Measurements from ENCODE around the gene PCDHGB5.

The PCDHGB5 gene

DNA sequence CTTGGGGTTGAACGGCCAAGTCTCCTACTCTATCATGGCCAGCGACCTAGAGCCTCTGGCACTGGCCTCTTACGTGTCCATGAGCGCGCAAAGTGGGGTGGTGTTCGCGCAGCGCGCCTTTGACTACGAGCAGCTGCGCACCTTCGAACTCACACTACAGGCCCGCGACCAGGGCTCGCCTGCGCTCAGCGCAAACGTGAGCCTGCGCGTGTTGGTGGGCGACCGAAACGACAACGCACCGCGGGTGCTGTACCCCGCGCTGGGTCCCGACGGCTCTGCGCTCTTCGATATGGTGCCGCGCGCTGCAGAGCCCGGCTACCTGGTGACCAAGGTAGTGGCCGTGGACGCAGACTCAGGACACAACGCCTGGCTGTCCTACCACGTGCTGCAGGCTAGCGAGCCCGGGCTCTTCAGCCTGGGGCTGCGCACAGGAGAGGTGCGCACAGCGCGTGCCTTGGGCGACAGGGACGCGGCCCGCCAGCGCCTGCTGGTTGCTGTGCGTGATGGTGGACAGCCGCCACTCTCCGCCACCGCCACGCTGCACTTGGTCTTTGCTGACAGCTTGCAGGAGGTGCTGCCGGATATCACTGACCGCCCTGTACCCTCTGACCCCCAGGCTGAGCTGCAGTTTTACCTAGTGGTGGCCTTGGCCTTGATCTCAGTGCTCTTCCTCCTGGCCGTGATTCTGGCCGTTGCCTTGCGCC lies 2.0 kb downstream of the PCDHGB5 start:
- H3K9me3 Mint-ChIP-seq, result peaks cover 63% of the 10 kb centered on the region
- H3K36me3 Mint-ChIP-seq (ENCODE audit: low read depth), result peaks cover 48% of the 10 kb centered on the region
- H3K4me1 Mint-ChIP-seq, result no peaks in the 10 kb centered on the region
- TF ChIP-seq, protein P1, sequence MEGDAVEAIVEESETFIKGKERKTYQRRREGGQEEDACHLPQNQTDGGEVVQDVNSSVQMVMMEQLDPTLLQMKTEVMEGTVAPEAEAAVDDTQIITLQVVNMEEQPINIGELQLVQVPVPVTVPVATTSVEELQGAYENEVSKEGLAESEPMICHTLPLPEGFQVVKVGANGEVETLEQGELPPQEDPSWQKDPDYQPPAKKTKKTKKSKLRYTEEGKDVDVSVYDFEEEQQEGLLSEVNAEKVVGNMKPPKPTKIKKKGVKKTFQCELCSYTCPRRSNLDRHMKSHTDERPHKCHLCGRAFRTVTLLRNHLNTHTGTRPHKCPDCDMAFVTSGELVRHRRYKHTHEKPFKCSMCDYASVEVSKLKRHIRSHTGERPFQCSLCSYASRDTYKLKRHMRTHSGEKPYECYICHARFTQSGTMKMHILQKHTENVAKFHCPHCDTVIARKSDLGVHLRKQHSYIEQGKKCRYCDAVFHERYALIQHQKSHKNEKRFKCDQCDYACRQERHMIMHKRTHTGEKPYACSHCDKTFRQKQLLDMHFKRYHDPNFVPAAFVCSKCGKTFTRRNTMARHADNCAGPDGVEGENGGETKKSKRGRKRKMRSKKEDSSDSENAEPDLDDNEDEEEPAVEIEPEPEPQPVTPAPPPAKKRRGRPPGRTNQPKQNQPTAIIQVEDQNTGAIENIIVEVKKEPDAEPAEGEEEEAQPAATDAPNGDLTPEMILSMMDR (IDR thresholded peaks at IDR 0.05; ENCODE audit: unreplicated experiment in 3 of 3), result no peak
- H3K27ac Mint-ChIP-seq, result no peak overlapping the region
- H3K4me3 Mint-ChIP-seq, result no peak overlapping the region
- no peaks in the 10 kb centered on the region for H3K27me3 Mint-ChIP-seq (ENCODE audit: low read depth)

DNA sequence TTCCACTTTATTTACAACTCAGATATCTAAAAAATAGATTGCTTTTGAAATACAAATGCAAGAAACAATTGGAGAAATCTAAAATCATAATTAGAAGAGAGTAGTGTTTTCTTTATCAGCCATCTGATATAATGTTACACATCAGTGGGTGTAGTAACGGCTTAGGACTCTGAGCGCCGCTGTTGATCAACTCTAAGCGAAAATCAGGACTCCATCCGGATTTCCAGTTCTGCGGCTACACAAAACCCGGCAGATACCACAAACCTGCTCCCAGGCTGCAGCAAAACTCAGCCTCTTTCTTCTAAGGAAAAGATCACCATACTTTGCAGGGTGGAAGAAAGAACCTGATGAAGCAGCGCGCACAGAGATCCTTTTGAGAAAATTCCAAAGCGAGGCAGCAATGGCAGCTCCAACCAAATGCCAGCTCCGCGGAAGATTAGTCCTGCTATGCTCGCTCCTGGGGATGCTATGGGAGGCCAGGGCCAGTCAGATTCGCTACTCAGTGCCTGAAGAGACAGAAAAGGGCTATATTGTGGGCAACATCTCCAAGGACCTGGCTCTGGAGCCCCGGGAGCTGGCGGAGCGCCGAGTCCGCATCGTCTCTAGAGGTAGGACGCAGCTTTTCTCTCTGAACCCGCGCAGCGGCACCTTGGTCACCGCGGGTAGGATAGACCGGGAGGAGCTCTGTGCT lies 5.0 kb downstream of the PCDHGB5 start, which contains the start of gene PCDHGA9:
PCDHGA9 (plus strand) TSS at position 226 of the 691 bp plus-strand sequence; CDS start at position 401, 175 bp downstream.
- no peaks in the 10 kb centered on the region for H3K4me1 Mint-ChIP-seq

DNA sequence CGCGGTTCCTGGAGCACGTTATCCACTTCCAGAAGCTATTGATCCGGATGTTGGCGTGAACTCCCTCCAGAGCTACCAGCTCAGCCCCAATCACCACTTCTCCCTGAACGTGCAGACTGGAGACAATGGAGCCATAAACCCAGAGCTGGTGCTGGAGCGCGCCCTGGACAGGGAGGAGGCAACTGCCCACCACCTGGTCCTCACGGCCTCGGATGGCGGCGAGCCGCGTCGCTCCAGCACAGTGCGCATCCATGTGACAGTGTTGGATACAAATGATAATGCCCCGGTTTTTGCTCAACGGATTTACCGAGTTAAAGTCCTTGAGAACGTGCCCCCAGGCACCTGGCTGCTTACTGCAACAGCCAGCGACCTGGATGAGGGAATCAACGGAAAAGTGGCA lies 5.6 kb downstream of the PCDHGB5 start:
- peaks cover 11% of the 10 kb centered on the region for H3K27me3 Mint-ChIP-seq (ENCODE audit: low read depth)
- H3K4me3 Mint-ChIP-seq, result no peak overlapping the region
- peaks cover 4% of the 10 kb centered on the region for H3K4me1 Mint-ChIP-seq
- H3K27ac Mint-ChIP-seq, result no peak overlapping the region
- TF ChIP-seq, protein P1 (IDR thresholded peaks at IDR 0.05; ENCODE audit: unreplicated experiment in 3 of 3), result no peak
- H3K36me3 Mint-ChIP-seq (ENCODE audit: low read depth), result peaks cover 53% of the 10 kb centered on the region
- H3K9me3 Mint-ChIP-seq, result peaks cover 70% of the 10 kb centered on the region

More for the DNA sequence above, 5.0 kb downstream of the PCDHGB5 start, which contains the start of gene PCDHGA9:
- peaks cover 63% of the 10 kb centered on the region for H3K9me3 Mint-ChIP-seq
- TF ChIP-seq, protein P1 (IDR thresholded peaks at IDR 0.05; ENCODE audit: unreplicated experiment in 3 of 3), result no peak
- H3K27ac Mint-ChIP-seq, result no peak within 1 kb of the TSS
- H3K36me3 Mint-ChIP-seq (ENCODE audit: low read depth), result peaks cover 47% of the 10 kb centered on the region
- H3K27me3 Mint-ChIP-seq (ENCODE audit: low read depth), result peaks cover 7% of the 10 kb centered on the region
- H3K4me3 Mint-ChIP-seq, result no peak within 1 kb of the TSS

DNA sequence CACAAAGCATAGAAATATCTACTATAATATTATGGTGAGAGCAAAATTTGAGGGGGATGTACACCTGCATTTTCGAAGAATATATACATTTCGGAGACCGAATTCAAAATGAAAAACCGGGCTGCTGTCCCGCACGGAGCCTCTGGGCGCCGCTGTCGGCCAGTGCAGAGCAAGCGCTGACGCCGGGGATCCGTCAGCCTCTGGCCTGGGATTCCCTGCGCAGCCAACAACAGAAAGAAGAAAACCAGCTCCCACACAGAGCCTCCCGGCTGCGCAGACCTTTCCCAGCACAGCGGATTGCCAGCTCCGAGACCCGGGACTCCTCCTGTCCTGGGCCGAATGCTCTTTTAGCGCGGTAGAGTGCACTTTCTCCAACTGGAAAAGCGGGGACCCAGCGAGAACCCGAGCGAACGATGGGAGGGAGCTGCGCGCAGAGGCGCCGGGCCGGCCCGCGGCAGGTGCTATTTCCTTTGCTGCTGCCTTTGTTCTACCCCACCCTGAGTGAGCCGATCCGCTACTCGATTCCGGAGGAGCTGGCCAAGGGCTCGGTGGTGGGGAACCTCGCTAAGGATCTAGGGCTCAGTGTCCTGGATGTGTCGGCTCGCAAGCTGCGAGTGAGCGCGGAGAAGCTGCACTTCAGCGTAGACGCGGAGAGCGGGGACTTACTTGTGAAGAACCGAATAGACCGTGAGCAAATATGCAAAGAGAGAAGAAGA lies 10.2 kb downstream of the PCDHGB5 start, which contains the start of gene PCDHGB6:
PCDHGB6 (plus strand) TSS at position 232 of the 716 bp plus-strand sequence; CDS start at position 414, 182 bp downstream.
- H3K4me1 Mint-ChIP-seq, result peaks cover 15% of the 10 kb centered on the region
- H3K27me3 Mint-ChIP-seq (ENCODE audit: low read depth), result peaks cover 21% of the 10 kb centered on the region
- peaks cover 79% of the 10 kb centered on the region for H3K36me3 Mint-ChIP-seq (ENCODE audit: low read depth)
- H3K9me3 Mint-ChIP-seq, result peaks cover 70% of the 10 kb centered on the region
- peak within 1 kb of the TSS; percentile 95 to 98 (median 96) for H3K27ac Mint-ChIP-seq
- TF ChIP-seq, protein P1 (IDR thresholded peaks at IDR 0.05; ENCODE audit: unreplicated experiment in 3 of 3), result peak; percentile 85 to 96 (median 93)
- peak within 1 kb of the TSS; percentile 95 to 96 (median 95) for H3K4me3 Mint-ChIP-seq

DNA sequence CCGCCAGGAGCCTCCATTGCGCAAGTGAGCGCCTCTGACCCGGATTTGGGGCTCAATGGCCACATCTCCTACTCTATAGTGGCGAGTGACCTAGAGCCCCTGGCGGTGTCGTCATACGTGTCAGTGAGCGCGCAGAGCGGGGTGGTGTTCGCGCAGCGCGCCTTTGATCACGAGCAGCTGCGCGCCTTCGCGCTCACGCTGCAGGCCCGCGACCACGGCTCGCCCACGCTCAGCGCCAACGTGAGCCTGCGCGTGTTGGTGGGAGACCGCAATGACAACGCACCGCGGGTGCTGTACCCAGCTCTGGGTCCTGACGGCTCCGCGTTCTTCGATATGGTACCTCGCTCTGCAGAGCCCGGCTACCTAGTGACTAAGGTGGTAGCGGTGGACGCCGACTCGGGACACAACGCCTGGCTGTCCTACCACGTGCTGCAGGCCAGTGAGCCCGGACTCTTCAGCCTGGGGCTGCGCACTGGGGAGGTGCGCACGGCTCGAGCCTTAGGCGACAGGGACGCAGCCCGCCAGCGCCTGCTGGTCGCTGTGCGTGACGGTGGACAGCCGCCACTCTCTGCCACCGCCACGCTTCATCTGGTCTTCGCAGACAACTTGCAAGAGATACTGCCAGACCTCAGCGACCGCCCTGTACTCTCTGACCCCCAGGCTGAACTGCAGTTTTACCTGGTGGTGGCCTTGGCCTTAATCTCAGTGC lies 12.0 kb downstream of the PCDHGB5 start:
- H3K9me3 Mint-ChIP-seq, result peaks cover 73% of the 10 kb centered on the region
- H3K4me3 Mint-ChIP-seq, result peak overlapping the region; percentile 77 to 95 (median 80)
- H3K27ac Mint-ChIP-seq, result peak overlapping the region in 2 of 3 experiments; percentile 56 to 86
- peaks cover 87% of the 10 kb centered on the region for H3K36me3 Mint-ChIP-seq (ENCODE audit: low read depth)
- peaks cover 15% of the 10 kb centered on the region for H3K4me1 Mint-ChIP-seq
- peaks cover 27% of the 10 kb centered on the region for H3K27me3 Mint-ChIP-seq (ENCODE audit: low read depth)
- TF ChIP-seq, protein P1 (IDR thresholded peaks at IDR 0.05; ENCODE audit: unreplicated experiment in 3 of 3), result no peak
